MCF 10A (cell line): ENCODE measurements around the gene CDC42EP1. TPM values are rescaled to one million over a fixed set of nuclear protein-coding genes. Genes with fewer than 3 reads are reported as not detected.

Experiments used
- BruUV-seq: library from RNA; stranded (reverse); fragments of 400-500 nt; replicated peaks from 2 replicates; lab custom pipeline; 2021; lab: Mats Ljungman, UMichigan
- CTCF ChIA-PET: fragments of 300-600 bp; sonication (Branson Sonifier 250); formaldehyde crosslinking; extraction: SDS; loops from one replicate; lab custom pipeline; 2021; ENCODE audit warnings: antibody characterized with exemption, inconsistent platforms; lab: Yijun Ruan, JAX
- POLR2A ChIA-PET: fragments of 300-600, 350-650 bp; sonication (Branson Sonifier 250); formaldehyde crosslinking; extraction: SDS; loops from one replicate; lab custom pipeline; 2020; ENCODE audit warnings: antibody characterized with exemption, inconsistent platforms; lab: Yijun Ruan, JAX
- DNase-seq: peaks from one replicate; pipeline ENCODE4 v3.0.0-alpha.2; 2018; ENCODE audit not compliant: unreplicated experiment
- H3K27ac Mint-ChIP-seq: one replicate; pipeline ENCODE4 v1.8.0; 2022; ENCODE audit warnings: mild to moderate bottlenecking, low read depth, mixed read lengths; ENCODE audit not compliant: unreplicated experiment
- H3K27me3 Mint-ChIP-seq: one replicate; pipeline ENCODE4 v1.8.0; 2022; ENCODE audit warnings: mixed read lengths; ENCODE audit not compliant: insufficient read depth, unreplicated experiment
- H3K36me3 Mint-ChIP-seq: one replicate; pipeline ENCODE4 v1.8.0; 2022; ENCODE audit warnings: mild to moderate bottlenecking, moderate library complexity, mixed read lengths; ENCODE audit not compliant: insufficient read depth, unreplicated experiment
- H3K4me1 Mint-ChIP-seq: one replicate; pipeline ENCODE4 v1.8.0; 2022; ENCODE audit warnings: mixed read lengths; ENCODE audit not compliant: insufficient read depth, unreplicated experiment
- H3K4me3 Mint-ChIP-seq: one replicate; pipeline ENCODE4 v1.8.0; 2022; ENCODE audit warnings: mild to moderate bottlenecking, moderate library complexity, mixed read lengths; ENCODE audit not compliant: unreplicated experiment
- H3K9me3 Mint-ChIP-seq: one replicate; pipeline ENCODE4 v1.8.0; 2022; ENCODE audit warnings: mixed read lengths; ENCODE audit not compliant: unreplicated experiment
- CTCF ChIP-seq: fragments of 200-600 bp; IDR thresholded peaks from one replicate; pipeline ENCODE4 v1.8.0; 2022; ENCODE audit warnings: antibody characterized with exemption, mild to moderate bottlenecking; ENCODE audit not compliant: unreplicated experiment
- intact Hi-C: fragments of 100-400 bp; cut with micrococcal nuclease; formaldehyde crosslinking; loops from 2 replicates; pipeline ENCODE4 v1.14.1; 2022
- total RNA-seq: library from RNA; stranded (reverse); gene quantifications from 2 replicates; pipeline ENCODE4 v1.2.3, GENCODE V29; 2022

The CDC42EP1 gene
- total RNA-seq, 1 experiment from 2014 or later, result 148 TPM

GRCh38 chr22:37618674-37619073, 58.4 kb downstream of the CDC42EP1 start:
- POLR2A ChIA-PET, result interaction anchor here (2.0 kb wide), 1 partner anchor 17 kb away, joined by 4 read pairs; no protein-coding TSS in a partner anchor
- no peak overlapping the region for H3K27ac Mint-ChIP-seq
- H3K4me1 Mint-ChIP-seq, result no peaks in the 10 kb centered on the region
- H3K27me3 Mint-ChIP-seq, result no peaks in the 10 kb centered on the region
- DNase-seq, result no peak
- no peak overlapping the region for H3K4me3 Mint-ChIP-seq
- no peaks in the 10 kb centered on the region for H3K9me3 Mint-ChIP-seq
- no peak for TF ChIP-seq CTCF
- intact Hi-C loops, result no loop called here
- no TSS peak for BruUV-seq
- peaks cover 53% of the 10 kb centered on the region for H3K36me3 Mint-ChIP-seq
- CTCF ChIA-PET, result interaction anchor here (0.6 to 1.1 kb wide), 4 partner anchors 11 to 244 kb away, joined by 3 to 4 read pairs (median 4); no protein-coding TSS in a partner anchor

Other genes with a start within 250 kb of the CDC42EP1 start
- gene ELFN2, start 133.0 kb upstream of the CDC42EP1 start, total RNA-seq, result 4.2 and 5.1 TPM in 2 replicates
- 0.56 and 1.2 TPM in 2 replicates for gene MFNG, start 74.1 kb upstream of the CDC42EP1 start, total RNA-seq
- gene CARD10, start 41.1 kb upstream of the CDC42EP1 start, total RNA-seq, result 20.6 and 22.7 TPM in 2 replicates
- gene LGALS2, start 19.6 kb downstream of the CDC42EP1 start, total RNA-seq, result not detected in 2 replicates
- gene GGA1, start 48.4 kb downstream of the CDC42EP1 start, total RNA-seq, result 52.7 and 59.1 TPM in 2 replicates
- 1.5 and 1.9 TPM in 2 replicates for gene SH3BP1, start 79.2 kb downstream of the CDC42EP1 start, total RNA-seq
- 10.3 and 10.5 TPM in 2 replicates for gene PDXP, start 98.2 kb downstream of the CDC42EP1 start, total RNA-seq
- 1,407 and 1,635 TPM in 2 replicates for gene LGALS1, start 115.2 kb downstream of the CDC42EP1 start, total RNA-seq
- 47.1 and 50.8 TPM in 2 replicates for gene NOL12, start 125.9 kb downstream of the CDC42EP1 start, total RNA-seq
- gene TRIOBP, start 136.6 kb downstream of the CDC42EP1 start, total RNA-seq, result 42.5 and 45.7 TPM in 2 replicates
- 21.5 and 32.8 TPM in 2 replicates for gene GCAT, start 247.5 kb downstream of the CDC42EP1 start, total RNA-seq